Ovary (tissue), 9 donors: Measurements from ENCODE around the gene RBM20. TPM values are rescaled to one million over a fixed set of nuclear protein-coding genes. Genes with fewer than 3 reads are reported as not detected.
"Not testable (repeated sequence)": the region's sequence is repeated elsewhere in the genome, so short reads cannot be mapped to it uniquely, and the experiment has no call there.

Experiments used
- DNase-seq, 5 donors: peaks; one replicate each; pipeline ENCODE4 v3.0.0-alpha.2; 2019 to 2020
- H3K27ac ChIP-seq, 2 donors: fragments of 200-600 bp; one replicate each; pipeline versions ENCODE4 v1.5.1 to v1.8.0; 2019 to 2022
- H3K27me3 ChIP-seq: fragments of 200-600 bp; one replicate; pipeline ENCODE4 v1.8.0; 2022
- H3K36me3 ChIP-seq: fragments of 200-600 bp; sonication (generic); one replicate; pipeline ENCODE4 v1.5.1; 2019
- H3K4me1 ChIP-seq: one replicate; pipeline ENCODE4 v1.8.1; 2013; ENCODE audit warnings: mild to moderate bottlenecking, moderate library complexity; ENCODE audit not compliant: insufficient read depth
- H3K4me3 ChIP-seq: fragments of 200-600 bp; sonication (generic); one replicate; pipeline ENCODE4 v1.5.1; 2017
- H3K9me3 ChIP-seq, 2 donors: fragments of 200-600 bp in 1 of 2; sonication (generic) in 1 of 2; one replicate each; pipeline versions ENCODE4 v1.5.1 to v1.8.1; 2013 to 2019; ENCODE audit warnings: mild to moderate bottlenecking in 1 of 2, moderate library complexity in 1 of 2
- CTCF ChIP-seq, 3 donors: fragments of 450-650 bp in 2 of 3; fragments of 200-600 bp in 1 of 3; IDR thresholded peaks; one replicate each; pipeline versions ENCODE4 v1.5.1 to v1.8.0; 2016 to 2022; ENCODE audit warnings: antibody characterized with exemption in 3 of 3, mild to moderate bottlenecking in 1 of 3
- EP300 ChIP-seq: sonication (generic); formaldehyde crosslinking; IDR thresholded peaks from one replicate; pipeline ENCODE4 v1.6.1; 2017; ENCODE audit warnings: antibody characterized with exemption
- POLR2A ChIP-seq: fragments of 450-650 bp; IDR thresholded peaks from one replicate; pipeline ENCODE4 v1.6.1; 2017; ENCODE audit warnings: antibody characterized with exemption, mild to moderate bottlenecking, moderate library complexity
- WGBS, 3 donors: extraction: QIAGEN DNeasy Blood & Tissue Kit in 1 of 3; methylation state at CpG; one replicate each; pipeline versions ENCODE4 v1.1.5 to v1.1.7; 2013 to 2017; 5-methylcytosine and 5-hydroxymethylcytosine counted together
- intact Hi-C, 4 donors: fragments of 100-400 bp; cut with DNase I; formaldehyde crosslinking; loops; one replicate each; pipeline versions ENCODE4 v1.11.0 to v1.15.1; 2022 to 2023
- polyA plus RNA-seq, 2 donors: library from polyadenylated mRNA; stranded (reverse); fragments of 200-250 nt in 1 of 2; fragments of 350-450 nt in 1 of 2; fragmentation: Illumina TruSeq in 1 of 2; extraction: RNeasy Lipid Tissue Mini Kit (QIAGEN cat#74804) in 1 of 2; gene quantifications; one replicate each; pipeline ENCODE4 v1.2.3, GENCODE V29; 2013 to 2014
- total RNA-seq, 7 donors: library from RNA; depleted of rRNA in 2 of 7; stranded (reverse); fragments of >200 nt in 2 of 7; fragmentation: NEBNext Ultra II Directional in 3 of 7; extraction: Animal tissue kit (Norgen Biotek cat#: 25700) in 3 of 7; gene quantifications; one replicate each; pipeline versions ENCODE4 v1.1.0 to v1.2.4, GENCODE V29; 2016 to 2023
- donor health status: DM: no; HTN: no; CAD: no; lungs with moderate emphysema.
- donor health status: DM: no; HTN: no; CAD: no.
- donor health status: Bipolar disorder and iron deficiency.
- donor health status: DM: yes; HTN: yes; CAD: no.
- donor health status: DM: no; HTN: no; CAD: no.
- donor health status: DM: yes; HTN: yes; CAD: no.

RBM20 gene
- total and polyA plus RNA-seq, 9 donors, result 0.96 to 4.9 (median 3.6) TPM

- no peaks in the 10 kb centered on the region for H3K27me3 ChIP-seq
- no peak for DNase-seq
- intact Hi-C loops, result no loop called here
- TF ChIP-seq CTCF (IDR thresholded peaks at IDR 0.05), result no peak
- no peak for TF ChIP-seq EP300
- TF ChIP-seq POLR2A, result no peak
- no peaks in the 10 kb centered on the region for H3K9me3 ChIP-seq
- WGBS, 3 donors, result 72 to 77% (median 75%) methylated on average over 10 of the region's 10 CpGs
- H3K4me3 ChIP-seq, result no peak overlapping the region
- H3K27ac ChIP-seq, result no peak overlapping the region
- no peaks in the 10 kb centered on the region for H3K4me1 ChIP-seq
- H3K36me3 ChIP-seq, result no peaks in the 10 kb centered on the region
Observed at GRCh38 chr10:110664483-110665420, 20.6 kb downstream of the RBM20 start.

GRCh38 chr10:110666259-110666658, 22.1 kb downstream of the RBM20 start:
- 23 to 63% (median 30%) methylated on average over 2 of the region's 2 CpGs for WGBS, 3 donors
- DNase-seq, H3K4me1 ChIP-seq, H3K4me3 ChIP-seq, H3K36me3 ChIP-seq, H3K27me3 ChIP-seq, H3K27ac ChIP-seq, intact Hi-C loops, H3K9me3 ChIP-seq: not testable (repeated sequence)

GRCh38 chr10:110666673-110667072, 22.5 kb downstream of the RBM20 start:
- TF ChIP-seq POLR2A, result no peak
- no peak for TF ChIP-seq EP300
- no peak for TF ChIP-seq CTCF (IDR thresholded peaks at IDR 0.05)
- DNase-seq, result no peak
- Histone ChIP-seq H3K9me3 (no peaks in the 10 kb centered on the region), H3K27ac (no peak overlapping the region), H3K36me3 (no peaks in the 10 kb centered on the region), H3K4me1 (no peaks in the 10 kb centered on the region), H3K27me3 (no peaks in the 10 kb centered on the region), H3K4me3 (no peak overlapping the region)
- intact Hi-C loops, result no loop called here
- whole genome bisulfite sequencing, 3 donors, result 79 to 83% (median 83%) methylated on average over 3 of the region's 3 CpGs

GRCh38 chr10:110667620-110668343, 23.6 kb downstream of the RBM20 start:
- intact Hi-C loops, result no loop called here
- WGBS, 3 donors, result 62 to 65% (median 62%) methylated on average over 9 of the region's 9 CpGs
- Histone ChIP-seq H3K27ac (no peak overlapping the region), H3K4me1 (no peaks in the 10 kb centered on the region), H3K36me3 (no peaks in the 10 kb centered on the region), H3K27me3 (no peaks in the 10 kb centered on the region), H3K9me3 (no peaks in the 10 kb centered on the region), H3K4me3 (no peak overlapping the region)
- TF ChIP-seq POLR2A, result no peak
- TF ChIP-seq EP300, result no peak
- TF ChIP-seq CTCF (IDR thresholded peaks at IDR 0.05), result no peak
- no peak for DNase-seq
